MCF 10A (cell line): ENCODE data around the gene GET4. TPM values are rescaled to one million over a fixed set of nuclear protein-coding genes. Genes with fewer than 3 reads are reported as not detected.

Experiments
- BruUV-seq: library from RNA; stranded (reverse); fragments of 400-500 nt; replicated peaks from 2 replicates; lab custom pipeline; 2021; lab: Mats Ljungman, UMichigan
- CTCF ChIA-PET: fragments of 300-600 bp; sonication (Branson Sonifier 250); formaldehyde crosslinking; extraction: SDS; loops from one replicate; lab custom pipeline; 2021; ENCODE audit warnings: antibody characterized with exemption, inconsistent platforms; lab: Yijun Ruan, JAX
- POLR2A ChIA-PET: fragments of 300-600, 350-650 bp; sonication (Branson Sonifier 250); formaldehyde crosslinking; extraction: SDS; loops from one replicate; lab custom pipeline; 2020; ENCODE audit warnings: antibody characterized with exemption, inconsistent platforms; lab: Yijun Ruan, JAX
- DNase-seq: peaks from one replicate; pipeline ENCODE4 v3.0.0-alpha.2; 2018; ENCODE audit not compliant: unreplicated experiment
- H3K27ac Mint-ChIP-seq: one replicate; pipeline ENCODE4 v1.8.0; 2022; ENCODE audit warnings: mild to moderate bottlenecking, low read depth, mixed read lengths; ENCODE audit not compliant: unreplicated experiment
- H3K27me3 Mint-ChIP-seq: one replicate; pipeline ENCODE4 v1.8.0; 2022; ENCODE audit warnings: mixed read lengths; ENCODE audit not compliant: insufficient read depth, unreplicated experiment
- H3K36me3 Mint-ChIP-seq: one replicate; pipeline ENCODE4 v1.8.0; 2022; ENCODE audit warnings: mild to moderate bottlenecking, moderate library complexity, mixed read lengths; ENCODE audit not compliant: insufficient read depth, unreplicated experiment
- H3K4me1 Mint-ChIP-seq: one replicate; pipeline ENCODE4 v1.8.0; 2022; ENCODE audit warnings: mixed read lengths; ENCODE audit not compliant: insufficient read depth, unreplicated experiment
- H3K4me3 Mint-ChIP-seq: one replicate; pipeline ENCODE4 v1.8.0; 2022; ENCODE audit warnings: mild to moderate bottlenecking, moderate library complexity, mixed read lengths; ENCODE audit not compliant: unreplicated experiment
- H3K9me3 Mint-ChIP-seq: one replicate; pipeline ENCODE4 v1.8.0; 2022; ENCODE audit warnings: mixed read lengths; ENCODE audit not compliant: unreplicated experiment
- CTCF ChIP-seq: fragments of 200-600 bp; IDR thresholded peaks from one replicate; pipeline ENCODE4 v1.8.0; 2022; ENCODE audit warnings: antibody characterized with exemption, mild to moderate bottlenecking; ENCODE audit not compliant: unreplicated experiment
- intact Hi-C: fragments of 100-400 bp; cut with micrococcal nuclease; formaldehyde crosslinking; loops from 2 replicates; pipeline ENCODE4 v1.14.1; 2022
- total RNA-seq: library from RNA; stranded (reverse); gene quantifications from 2 replicates; pipeline ENCODE4 v1.2.3, GENCODE V29; 2022

The GET4 gene
- total RNA-seq, 1 experiment from 2014 or later: 32.6 TPM

- H3K27me3 Mint-ChIP-seq: no peaks in the 10 kb centered on the region
- H3K4me3 Mint-ChIP-seq: no peak overlapping the region
- no peak overlapping the region for H3K27ac Mint-ChIP-seq
- ChIA-PET POLR2A (interaction anchor here (0.5 to 3.2 kb wide), 9 partner anchors 8 to 99 kb away, joined by 3 to 39 read pairs (median 4); partner anchors contain the start of gene SUN1), CTCF (interaction anchor here (0.7 to 1.6 kb wide), 7 partner anchors 10 to 91 kb away, joined by 3 to 6 read pairs (median 3); no protein-coding TSS in a partner anchor)
- intact Hi-C loops: loop anchor here (10.0 kb wide), 1 partner anchor 551 kb away; no protein-coding TSS in a partner anchor
- no TSS peak for BruUV-seq
- H3K36me3 Mint-ChIP-seq: peaks cover 44% of the 10 kb centered on the region
- DNase-seq: no peak
- no peaks in the 10 kb centered on the region for H3K9me3 Mint-ChIP-seq
- no peaks in the 10 kb centered on the region for H3K4me1 Mint-ChIP-seq
- TF ChIP-seq CTCF: no peak
Measured at GRCh38 chr7:875476-876076, 778 bp upstream of the GET4 start.

GRCh38 chr7:876972-877311 lies 588 bp downstream of the GET4 start:
- POLR2A ChIA-PET: interaction anchor here (0.6 to 3.2 kb wide), 9 partner anchors 40 to 551 kb away, joined by 3 to 39 read pairs (median 5); partner anchors contain the start of genes PRKAR1B and SUN1
- Mint-ChIP-seq H3K4me3 (peak overlapping the region; percentile 99), H3K36me3 (peaks cover 31% of the 10 kb centered on the region), H3K27me3 (no peaks in the 10 kb centered on the region), H3K4me1 (no peaks in the 10 kb centered on the region), H3K9me3 (no peaks in the 10 kb centered on the region), H3K27ac (peak overlapping the region; percentile 93)
- no peak for DNase-seq
- CTCF ChIA-PET: interaction anchor here (0.9 to 1.4 kb wide), 2 partner anchors 9 to 78 kb away, joined by 3 to 5 read pairs; no protein-coding TSS in a partner anchor
- no peak for TF ChIP-seq CTCF
- no TSS peak for BruUV-seq
- intact Hi-C loops: loop anchor here (10.0 kb wide), 1 partner anchor 552 kb away; no protein-coding TSS in a partner anchor

GRCh38 chr7:877312-878232 lies 1.2 kb downstream of the GET4 start:
- Mint-ChIP-seq H3K4me3 (peak overlapping the region; percentile 99), H3K9me3 (no peaks in the 10 kb centered on the region), H3K36me3 (peaks cover 24% of the 10 kb centered on the region), H3K27me3 (no peaks in the 10 kb centered on the region), H3K4me1 (no peaks in the 10 kb centered on the region), H3K27ac (peak overlapping the region; percentile 93)
- ChIA-PET CTCF (interaction anchor here (0.6 kb wide), 1 partner anchor 33 kb away, joined by 3 read pairs; no protein-coding TSS in a partner anchor), POLR2A (interaction anchor here (0.6 to 3.2 kb wide), 8 partner anchors 18 to 150 kb away, joined by 3 to 39 read pairs (median 4); partner anchors contain the start of genes PRKAR1B and SUN1)
- TF ChIP-seq CTCF: no peak
- no TSS peak for BruUV-seq
- peak; percentile 8 for DNase-seq
- intact Hi-C loops: loop anchor here (10.0 kb wide), 1 partner anchor 553 kb away; no protein-coding TSS in a partner anchor
